ENCODE data around the gene TLR4. TPM values are rescaled to one million over a fixed set of nuclear protein-coding genes. Genes with fewer than 3 reads are reported as not detected.

TLR4 gene
- 14.2 TPM for total RNA-seq
- long read RNA-seq, full-length matches to known transcripts = 5 of 10 reads
- long read RNA-seq, partial matches to known transcripts = 1 of 10 reads
- long read RNA-seq, other reads (novel, unspliced or antisense) = 4 of 10 reads

- Histone ChIP-seq H3K9me3 (replicated peaks) (no peaks in the 10 kb centered on the region), H3K27ac (replicated peaks) (peak within 1 kb of the TSS; percentile 91), H3K4me3 (peak within 1 kb of the TSS; percentile 71), H3K36me3 (peaks cover 12% of the 10 kb centered on the region), H3K4me1 (peaks cover 39% of the 10 kb centered on the region), H3K27me3 (ENCODE audit: low read depth) (no peaks in the 10 kb centered on the region)
- DNase-seq = peak; percentile 69
- TF ChIP-seq CTCF (IDR thresholded peaks at IDR 0.05; ENCODE audit: borderline replicate concordance) = no peak
- intact Hi-C loops (cut with micrococcal nuclease) = no loop called here
Measured at GRCh38 chr9:117704024-117704575, at the start of gene TLR4. TLR4 (plus strand) TSS chr9:117704403; CDS start chr9:117704473, 70 bp downstream.

DNA sequence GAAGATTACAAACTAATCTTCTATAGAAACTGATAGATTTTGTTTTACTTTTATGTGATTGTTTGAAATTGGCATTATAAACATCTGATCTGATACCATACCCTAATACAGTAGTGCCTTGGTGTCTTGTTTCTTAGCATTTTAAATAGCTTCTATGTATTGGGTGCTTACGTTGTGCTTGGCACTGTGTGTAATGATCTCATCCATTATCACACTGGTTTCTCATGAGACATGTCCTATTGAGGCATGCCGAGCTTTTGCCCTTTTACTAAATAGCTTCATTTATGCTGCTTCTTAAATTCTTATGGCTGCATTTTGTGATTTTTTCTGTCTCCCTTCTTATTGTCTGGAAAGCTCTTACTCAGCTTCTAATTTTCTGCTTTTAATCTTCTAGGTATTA lies 48.2 kb upstream of the TLR4 start:
- no peak for TF ChIP-seq CTCF (IDR thresholded peaks at IDR 0.05; ENCODE audit: borderline replicate concordance)
- H3K27me3 ChIP-seq (ENCODE audit: low read depth) = no peaks in the 10 kb centered on the region
- H3K9me3 ChIP-seq (replicated peaks) = no peaks in the 10 kb centered on the region
- no peak overlapping the region for H3K27ac ChIP-seq (replicated peaks)
- intact Hi-C loops (cut with micrococcal nuclease) = no loop called here
- no peak for DNase-seq
- no peaks in the 10 kb centered on the region for H3K36me3 ChIP-seq
- no peaks in the 10 kb centered on the region for H3K4me1 ChIP-seq
- no peak overlapping the region for H3K4me3 ChIP-seq

DNA sequence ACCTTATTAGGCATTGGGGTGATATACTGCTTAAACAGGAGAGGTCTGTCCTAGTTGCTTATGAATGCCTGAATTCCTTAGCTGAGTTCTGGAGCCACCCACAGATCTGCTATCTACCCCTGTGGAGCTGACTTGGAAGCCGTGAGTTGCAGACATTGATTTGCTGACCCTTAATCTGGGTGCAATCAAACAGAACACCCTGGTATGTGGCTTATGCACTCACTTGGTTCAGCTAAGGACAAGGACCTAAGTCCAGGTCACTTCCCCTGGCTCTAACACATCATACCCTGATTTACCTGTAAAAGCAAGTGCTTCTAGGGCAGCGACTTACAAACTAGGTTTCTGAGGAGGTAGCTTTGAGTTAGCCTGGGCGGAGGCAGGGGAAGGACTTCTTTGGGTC lies 41.6 kb upstream of the TLR4 start:
- H3K9me3 ChIP-seq (replicated peaks) = no peaks in the 10 kb centered on the region
- no peak for TF ChIP-seq CTCF (IDR thresholded peaks at IDR 0.05; ENCODE audit: borderline replicate concordance)
- intact Hi-C loops (cut with micrococcal nuclease) = no loop called here

GRCh38 chr9:117664419-117664818 lies 39.8 kb upstream of the TLR4 start:
- intact Hi-C loops (cut with micrococcal nuclease) = no loop called here
- H3K36me3 ChIP-seq = no peaks in the 10 kb centered on the region
- H3K9me3 ChIP-seq (replicated peaks) = no peaks in the 10 kb centered on the region
- TF ChIP-seq CTCF (IDR thresholded peaks at IDR 0.05; ENCODE audit: borderline replicate concordance) = no peak
- DNase-seq = no peak
- H3K27ac ChIP-seq (replicated peaks) = no peak overlapping the region
- no peaks in the 10 kb centered on the region for H3K4me1 ChIP-seq
- no peaks in the 10 kb centered on the region for H3K27me3 ChIP-seq (ENCODE audit: low read depth)
- no peak overlapping the region for H3K4me3 ChIP-seq

More for the DNA sequence above, 41.6 kb upstream of the TLR4 start:
- DNase-seq = no peak
- no peak overlapping the region for H3K4me3 ChIP-seq
- H3K27ac ChIP-seq (replicated peaks) = no peak overlapping the region
- H3K27me3 ChIP-seq (ENCODE audit: low read depth) = no peaks in the 10 kb centered on the region
- H3K4me1 ChIP-seq = no peaks in the 10 kb centered on the region
- no peaks in the 10 kb centered on the region for H3K36me3 ChIP-seq

DNA sequence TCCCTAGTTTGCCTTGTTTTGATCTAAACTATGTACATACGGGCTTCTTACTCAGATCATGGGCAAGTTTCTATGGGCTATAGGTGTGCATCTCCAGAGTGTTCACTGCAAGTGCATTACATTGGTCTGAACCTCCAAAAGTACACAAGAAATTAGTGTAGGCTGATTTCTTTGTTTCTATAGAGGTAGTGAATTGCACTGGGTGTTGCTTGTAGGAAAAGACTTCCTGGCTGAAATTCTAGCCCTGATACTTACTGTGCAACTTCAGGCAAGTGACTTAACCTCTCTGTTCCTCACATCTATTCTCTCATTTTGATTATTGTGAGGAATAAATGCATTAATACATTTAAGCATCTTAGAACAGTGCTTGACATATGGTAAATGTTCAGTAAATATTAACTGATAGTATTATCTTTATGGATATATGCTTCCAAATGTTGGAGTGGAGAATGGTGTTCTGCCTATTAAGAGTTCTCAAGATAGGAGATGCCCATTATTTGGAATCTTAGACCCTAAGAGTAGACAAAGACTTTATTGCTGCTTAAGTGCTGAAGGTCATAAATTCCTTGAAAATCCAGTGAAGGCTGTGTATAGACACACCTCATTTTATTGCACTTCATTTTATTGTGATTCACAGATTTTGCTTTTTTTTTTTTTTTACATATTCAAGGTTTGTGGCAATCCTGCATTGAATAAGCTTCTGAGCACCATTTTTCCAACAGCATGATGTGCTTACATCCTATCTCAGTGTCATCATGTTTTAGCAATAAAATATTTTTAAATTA lies 38.4 kb upstream of the TLR4 start:
- H3K27ac ChIP-seq (replicated peaks) = no peak overlapping the region
- H3K4me1 ChIP-seq = no peaks in the 10 kb centered on the region
- H3K27me3 ChIP-seq (ENCODE audit: low read depth) = no peaks in the 10 kb centered on the region
- no peak for DNase-seq
- H3K4me3 ChIP-seq = no peak overlapping the region
- no peaks in the 10 kb centered on the region for H3K9me3 ChIP-seq (replicated peaks)
- intact Hi-C loops (cut with micrococcal nuclease) = no loop called here
- H3K36me3 ChIP-seq = no peaks in the 10 kb centered on the region
- TF ChIP-seq CTCF (IDR thresholded peaks at IDR 0.05; ENCODE audit: borderline replicate concordance) = no peak

Measured in left ventricle myocardium inferior (tissue), 1 donor.